ENCODE measurements around the gene ANP32D.
"Not testable (repeated sequence)": the region's sequence is repeated elsewhere in the genome, so short reads cannot be mapped to it uniquely, and the experiment has no call there.

Gene ANP32D

DNA sequence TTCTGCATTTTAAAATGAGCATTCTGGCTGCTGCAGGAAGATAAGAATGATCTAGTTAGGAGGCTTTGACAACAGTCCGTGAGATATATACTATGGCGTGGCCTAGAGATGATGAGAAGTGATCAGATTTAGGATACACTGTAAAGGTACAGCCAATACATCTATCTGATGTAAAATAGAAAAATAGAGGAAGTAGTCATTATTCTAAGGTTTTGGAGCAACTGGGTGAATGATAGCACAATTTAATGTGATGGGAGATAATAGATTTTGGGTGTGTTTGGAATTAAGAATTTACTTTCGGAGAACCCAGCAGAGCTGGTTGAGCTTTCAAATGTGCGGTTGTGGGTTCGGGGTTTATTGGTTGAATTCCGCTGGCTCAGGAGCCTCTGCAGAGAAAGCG is at the start of gene ANP32D:
ANP32D (plus strand) TSS at position 301 of the 400 bp plus-strand sequence. CDS start 106 bp downstream, outside the sequence.
- TF ChIP-seq, protein P1, sequence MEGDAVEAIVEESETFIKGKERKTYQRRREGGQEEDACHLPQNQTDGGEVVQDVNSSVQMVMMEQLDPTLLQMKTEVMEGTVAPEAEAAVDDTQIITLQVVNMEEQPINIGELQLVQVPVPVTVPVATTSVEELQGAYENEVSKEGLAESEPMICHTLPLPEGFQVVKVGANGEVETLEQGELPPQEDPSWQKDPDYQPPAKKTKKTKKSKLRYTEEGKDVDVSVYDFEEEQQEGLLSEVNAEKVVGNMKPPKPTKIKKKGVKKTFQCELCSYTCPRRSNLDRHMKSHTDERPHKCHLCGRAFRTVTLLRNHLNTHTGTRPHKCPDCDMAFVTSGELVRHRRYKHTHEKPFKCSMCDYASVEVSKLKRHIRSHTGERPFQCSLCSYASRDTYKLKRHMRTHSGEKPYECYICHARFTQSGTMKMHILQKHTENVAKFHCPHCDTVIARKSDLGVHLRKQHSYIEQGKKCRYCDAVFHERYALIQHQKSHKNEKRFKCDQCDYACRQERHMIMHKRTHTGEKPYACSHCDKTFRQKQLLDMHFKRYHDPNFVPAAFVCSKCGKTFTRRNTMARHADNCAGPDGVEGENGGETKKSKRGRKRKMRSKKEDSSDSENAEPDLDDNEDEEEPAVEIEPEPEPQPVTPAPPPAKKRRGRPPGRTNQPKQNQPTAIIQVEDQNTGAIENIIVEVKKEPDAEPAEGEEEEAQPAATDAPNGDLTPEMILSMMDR (IDR thresholded peaks at IDR 0.05; ENCODE audit: insufficient read depth, low read length, missing control alignments), result no peak
- H3K4me3 ChIP-seq (ENCODE audit: low read depth, low read length), result no peak within 1 kb of the TSS
- CTCF ChIA-PET, result no interaction called here
- POLR2A ChIA-PET, result no interaction called here
- DNase-seq (ENCODE audit: low read depth, low spot score), result no peak

GRCh38 chr12:48423171-48423570 is 49.2 kb upstream of the ANP32D start:
- ChIA-PET POLR2A (no interaction called here), CTCF (no interaction called here)
- no peak for DNase-seq (ENCODE audit: low read depth, low spot score)
- no peak overlapping the region for H3K4me3 ChIP-seq (ENCODE audit: low read depth, low read length)
- TF ChIP-seq, protein P1 (IDR thresholded peaks at IDR 0.05; ENCODE audit: insufficient read depth, low read length, missing control alignments), result no peak

DNA sequence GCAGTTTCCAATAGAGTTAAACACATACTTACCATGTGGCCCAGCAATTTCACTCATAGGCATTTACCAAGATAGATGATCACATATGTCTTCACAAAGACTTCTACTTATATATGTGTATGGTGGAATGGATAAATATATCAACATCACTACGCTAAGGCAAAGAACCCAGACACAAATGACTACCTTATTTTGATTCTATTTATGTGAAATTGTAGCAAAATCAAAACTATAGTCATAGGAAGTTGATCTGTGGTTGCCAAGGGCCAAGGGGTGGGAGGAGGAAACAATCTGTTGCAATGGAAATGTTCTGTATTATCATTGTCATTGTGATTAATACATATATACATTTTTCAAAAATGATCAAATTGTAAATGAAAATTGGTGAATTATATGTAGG is 47.7 kb upstream of the ANP32D start:
- TF ChIP-seq, protein P1 (IDR thresholded peaks at IDR 0.05; ENCODE audit: insufficient read depth, low read length, missing control alignments), result no peak
- POLR2A ChIA-PET, result no interaction called here
- CTCF ChIA-PET, result no interaction called here
- no peak overlapping the region for H3K4me3 ChIP-seq (ENCODE audit: low read depth, low read length)
- DNase-seq (ENCODE audit: low read depth, low spot score), result no peak

DNA sequence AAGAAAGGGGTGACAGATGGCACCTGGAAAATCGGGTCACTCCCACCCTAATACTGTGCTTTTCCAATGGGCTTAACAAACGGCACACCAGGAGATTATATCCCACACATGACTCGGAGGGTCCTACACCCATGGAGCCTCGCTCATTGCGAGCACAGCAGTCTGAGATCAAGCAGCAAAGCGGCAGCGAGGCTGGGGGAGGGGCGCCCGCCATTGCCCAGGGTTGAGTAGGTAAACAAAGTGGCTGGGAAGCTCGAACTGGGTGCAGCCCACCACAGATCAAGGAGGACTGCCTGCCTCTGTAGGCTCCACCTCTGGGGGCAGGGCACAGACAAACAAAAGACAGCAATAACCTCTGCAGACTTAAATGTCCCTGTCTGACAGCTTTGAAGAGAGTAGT is 38.3 kb upstream of the ANP32D start:
- POLR2A ChIA-PET; DNase-seq (ENCODE audit: low read depth, low spot score); CTCF ChIA-PET; H3K4me3 ChIP-seq (ENCODE audit: low read depth, low read length): not testable (repeated sequence)

- ChIA-PET CTCF (no interaction called here), POLR2A (no interaction called here)
Measured at GRCh38 chr12:48441069-48441468, 31.3 kb upstream of the ANP32D start.

DNA sequence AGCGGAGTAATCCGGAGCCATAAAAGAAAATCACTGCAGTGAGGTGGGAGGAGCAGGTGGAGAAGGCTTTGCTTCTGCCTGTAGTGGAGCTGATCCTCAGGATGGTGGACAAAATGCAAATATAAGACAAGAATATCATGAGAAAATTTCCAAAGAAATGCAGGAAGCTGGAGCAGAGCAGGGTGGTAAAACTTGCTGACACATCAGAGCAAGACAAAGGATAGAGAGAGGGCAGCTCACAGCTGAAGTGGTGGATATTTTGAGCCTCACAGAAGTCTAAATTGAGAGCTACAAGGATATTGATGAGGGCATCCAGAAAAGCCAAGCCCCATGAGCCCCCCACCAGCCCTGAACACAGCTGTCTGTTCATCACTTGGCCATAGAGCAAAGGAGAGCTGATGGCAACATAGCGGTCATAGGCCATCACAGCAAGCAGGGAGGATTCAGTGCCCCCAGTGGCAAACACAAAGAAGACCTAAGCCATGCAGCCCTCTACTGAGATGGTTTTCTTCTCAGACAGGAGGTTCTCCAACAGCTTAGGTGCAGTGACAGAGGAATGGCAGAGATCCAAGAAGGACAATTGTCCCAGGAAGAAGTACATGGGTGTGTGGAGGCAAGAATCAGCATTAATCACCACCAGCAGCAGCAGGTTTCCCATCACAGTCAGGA is 30.0 kb upstream of the ANP32D start:
- ChIA-PET CTCF (no interaction called here), POLR2A (no interaction called here)
- no peak for DNase-seq (ENCODE audit: low read depth, low spot score)

More at GRCh38 chr12:48441069-48441468, 31.3 kb upstream of the ANP32D start:
- TF ChIP-seq, protein P1 (IDR thresholded peaks at IDR 0.05; ENCODE audit: insufficient read depth, low read length, missing control alignments), result no peak
- H3K4me3 ChIP-seq (ENCODE audit: low read depth, low read length), result no peak overlapping the region
- no peak for DNase-seq (ENCODE audit: low read depth, low spot score)

More for the DNA sequence above, 30.0 kb upstream of the ANP32D start:
- TF ChIP-seq, protein P1 (IDR thresholded peaks at IDR 0.05; ENCODE audit: insufficient read depth, low read length, missing control alignments), result no peak
- H3K4me3 ChIP-seq (ENCODE audit: low read depth, low read length), result no peak overlapping the region
